H1 (cell line): Measurements from ENCODE around the gene KIF1B. TPM values are rescaled to one million over a fixed set of nuclear protein-coding genes. Genes with fewer than 3 reads are reported as not detected.
"Not testable (repeated sequence)": the region's sequence is repeated elsewhere in the genome, so short reads cannot be mapped to it uniquely, and the experiment has no call there.

Experiments used
- CTCF ChIA-PET: fragments of 300-600 bp; sonication (Branson Sonifier 250); formaldehyde crosslinking; loops from one replicate; lab custom pipeline; 2021; ENCODE audit not compliant: partially characterized antibody; lab: Charles Lee
- POLR2A ChIA-PET: fragments of 300-600 bp; sonication (Branson Sonifier 250); formaldehyde crosslinking; loops from one replicate; lab custom pipeline; 2021; ENCODE audit warnings: inconsistent platforms; ENCODE audit not compliant: partially characterized antibody; lab: Charles Lee
- DNase-seq, 2 experiments: peaks; one replicate each; pipeline versions ENCODE4 v3.0.0 to v3.0.0-alpha.2; 2010 to 2022; ENCODE audit warnings: low spot score in 2 of 2, low read depth in 1 of 2, mixed read lengths in 1 of 2
- FAIRE-seq: peaks from 2 replicates; lab custom pipeline; 2011; peaks lifted over from hg19 to GRCh38; lab: Jason Lieb, UNC
- H2AFZ ChIP-seq: 2 replicates; pipeline ENCODE4 v1.8.1; 2012; ENCODE audit warnings: low read length, inconsistent platforms
- H2AK5ac ChIP-seq: 2 replicates; pipeline ENCODE4 v1.6.1; 2013; ENCODE audit warnings: low read depth, low read length
- H2BK120ac ChIP-seq: replicated peaks from 2 replicates; pipeline ENCODE3; 2013; ENCODE audit warnings: low read depth, low read length, inconsistent platforms
- H2BK12ac ChIP-seq: 2 replicates; pipeline ENCODE4 v1.6.1; 2013; ENCODE audit warnings: low read depth, low read length
- H2BK15ac ChIP-seq: 2 replicates; pipeline ENCODE4 v1.6.1; 2013; ENCODE audit warnings: low read length
- H2BK20ac ChIP-seq: 2 replicates; pipeline ENCODE4 v1.6.1; 2013; ENCODE audit warnings: low read length
- H2BK5ac ChIP-seq: 2 replicates; pipeline ENCODE4 v1.6.1; 2013; ENCODE audit warnings: low read depth, low read length
- H3K14ac ChIP-seq: 2 replicates; pipeline ENCODE4 v1.6.1; 2013; ENCODE audit warnings: inconsistent platforms; ENCODE audit not compliant: insufficient read length
- H3K18ac ChIP-seq: 2 replicates; pipeline ENCODE4 v1.6.1; 2013; ENCODE audit warnings: low read length; ENCODE audit errors: extremely low read depth
- H3K23ac ChIP-seq: 2 replicates; pipeline ENCODE4 v1.6.1; 2013; ENCODE audit warnings: inconsistent platforms; ENCODE audit not compliant: insufficient read length
- H3K23me2 ChIP-seq: 2 replicates; pipeline ENCODE4 v1.6.1; 2013; ENCODE audit warnings: low read depth, low read length
- H3K27ac ChIP-seq: 2 replicates; pipeline ENCODE4 v1.6.1; 2011; ENCODE audit warnings: low read depth, low read length, inconsistent platforms
- H3K27me3 ChIP-seq, 4 experiments: replicated peaks in 1 of 4; 1 replicate in 1 of 4; 2 replicates in 3 of 4; pipeline versions ENCODE4 v1.6.1 to v1.8.1; 2011 to 2013; ENCODE audit warnings: low read length in 3 of 4, mild to moderate bottlenecking in 3 of 4, inconsistent platforms in 2 of 4, mixed read lengths in 2 of 4, moderate library complexity in 1 of 4; ENCODE audit not compliant: control insufficient read depth in 3 of 4, insufficient read depth in 3 of 4; ENCODE audit errors: extremely low read depth in 1 of 4
- H3K36me3 ChIP-seq, 4 experiments: 2 replicates each; pipeline versions ENCODE4 v1.6.1 to v1.8.1; 2011 to 2013; ENCODE audit warnings: mild to moderate bottlenecking in 4 of 4, low read length in 3 of 4, moderate library complexity in 2 of 4, control low read depth in 1 of 4, inconsistent platforms in 1 of 4; ENCODE audit not compliant: insufficient read depth in 4 of 4, control insufficient read depth in 2 of 4
- H3K4ac ChIP-seq: replicated peaks from 2 replicates; pipeline ENCODE3; 2013; ENCODE audit warnings: low read length, low read depth, mixed read lengths, inconsistent platforms; ENCODE audit not compliant: insufficient read length
- H3K4me1 ChIP-seq, 4 experiments: replicated peaks in 1 of 4; 1 replicate in 1 of 4; 2 replicates in 3 of 4; pipeline versions ENCODE4 v1.6.1 to v1.8.1; 2011 to 2013; ENCODE audit warnings: low read length in 3 of 4, inconsistent platforms in 2 of 4, mixed read lengths in 1 of 4; ENCODE audit not compliant: insufficient read depth in 4 of 4, control insufficient read depth in 3 of 4
- H3K4me2 ChIP-seq, 2 experiments: 2 replicates each; pipeline versions ENCODE4 v1.6.1 to v1.8.1; 2011 to 2013; ENCODE audit warnings: low read depth in 2 of 2, low read length in 2 of 2, control low read depth in 1 of 2, inconsistent platforms in 1 of 2, mild to moderate bottlenecking in 1 of 2; ENCODE audit not compliant: insufficient read depth in 1 of 2
- H3K4me3 ChIP-seq, 4 experiments: fragments of 200-600, 300-600 bp in 1 of 4; sonication (generic), shearing (Covaris generic), sonication (Bioruptor Twin) in 1 of 4; 2 replicates each; pipeline versions ENCODE4 v1.5.1 to v1.8.1; 2011 to 2016; ENCODE audit warnings: low read length in 4 of 4, low read depth in 3 of 4, control low read depth in 2 of 4, inconsistent platforms in 2 of 4, mild to moderate bottlenecking in 2 of 4, mixed read lengths in 1 of 4, moderate library complexity in 1 of 4; ENCODE audit not compliant: insufficient read depth in 2 of 4; ENCODE audit errors: extremely low read depth in 1 of 4
- H3K56ac ChIP-seq: replicated peaks from 2 replicates; pipeline ENCODE3; 2013; ENCODE audit warnings: low read depth, mild to moderate bottlenecking, mixed read lengths, low read length, inconsistent platforms; ENCODE audit not compliant: insufficient read length
- H3K79me1 ChIP-seq: 2 replicates; pipeline ENCODE4 v1.6.1; 2013; ENCODE audit warnings: low read depth, low read length, control low read depth
- H3K79me2 ChIP-seq, 2 experiments: 2 replicates each; pipeline versions ENCODE4 v1.6.1 to v1.8.1; 2012 to 2013; ENCODE audit warnings: low read length in 2 of 2, mild to moderate bottlenecking in 2 of 2, inconsistent platforms in 1 of 2; ENCODE audit not compliant: insufficient read depth in 2 of 2, control insufficient read depth in 1 of 2
- H3K9ac ChIP-seq, 4 experiments: replicated peaks in 1 of 4; 1 replicate in 1 of 4; 2 replicates in 3 of 4; pipeline versions ENCODE4 v1.6.1 to v1.8.1; 2011 to 2013; ENCODE audit warnings: low read depth in 3 of 4, low read length in 3 of 4, control low read depth in 2 of 4, mild to moderate bottlenecking in 2 of 4, moderate library complexity in 2 of 4, inconsistent platforms in 1 of 4; ENCODE audit errors: extremely low read depth in 1 of 4
- H3K9me3 ChIP-seq, 2 experiments: 2 replicates each; pipeline versions ENCODE4 v1.6.1 to v1.8.1; 2012 to 2013; ENCODE audit warnings: mild to moderate bottlenecking in 2 of 2, moderate library complexity in 2 of 2, control low read depth in 1 of 2, inconsistent platforms in 1 of 2, low read depth in 1 of 2, low read length in 1 of 2, mixed read lengths in 1 of 2; ENCODE audit not compliant: insufficient read depth in 2 of 2
- H4K20me1 ChIP-seq, 2 experiments: replicated peaks in 1 of 2; 2 replicates each; pipeline versions ENCODE3 to v1.8.1; 2011 to 2013; ENCODE audit warnings: inconsistent platforms in 2 of 2, low read length in 2 of 2, mild to moderate bottlenecking in 1 of 2; ENCODE audit not compliant: insufficient read depth in 2 of 2, control insufficient read depth in 1 of 2
- H4K5ac ChIP-seq: 2 replicates; pipeline ENCODE4 v1.6.1; 2013; ENCODE audit warnings: low read length, low read depth, mixed read lengths, inconsistent platforms; ENCODE audit not compliant: insufficient read length
- H4K8ac ChIP-seq: 2 replicates; pipeline ENCODE4 v1.8.0; 2013; ENCODE audit warnings: mild to moderate bottlenecking, moderate library complexity, low read length, inconsistent platforms; ENCODE audit not compliant: insufficient read depth; ENCODE audit errors: extremely low read depth
- H4K91ac ChIP-seq: replicated peaks from 2 replicates; pipeline ENCODE3; 2013; ENCODE audit warnings: low read length, mixed read lengths, inconsistent platforms; ENCODE audit not compliant: insufficient read length
- WGBS, 2 experiments: shearing (Covaris generic) in 1 of 2; methylation state at CpG; one replicate each; pipeline versions ENCODE4 v1.1.6 to v1.1.7; 2013 to 2015; ENCODE audit warnings: low lambda C conversion rate in 2 of 2, mixed read lengths in 2 of 2, inconsistent platforms in 1 of 2, low coverage in 1 of 2, missing lambda C conversion rate in 1 of 2; ENCODE audit not compliant: insufficient replicate concordance in 2 of 2, insufficient coverage in 1 of 2, insufficient read length in 1 of 2; ENCODE audit errors: extremely low coverage in 1 of 2, missing lambda C conversion rate in 1 of 2; 5-methylcytosine and 5-hydroxymethylcytosine counted together
- polyA plus RNA-seq, 7 experiments: library from polyadenylated mRNA; depleted of rRNA in 3 of 7; stranded (reverse) in 5 of 7; unstranded in 2 of 7; fragments of >200 nt in 5 of 7; fragments of 200-250 nt in 2 of 7; gene quantifications; 1 replicate in 5 of 7; 2 replicates in 1 of 7; 4 replicates in 1 of 7; pipeline versions ENCODE4 v1.2.1 to v1.2.3, GENCODE V29; 2011 to 2013; ENCODE audit warnings: missing spikeins in 2 of 7, mixed read lengths in 2 of 7
- total RNA-seq: library from RNA; stranded (reverse); fragmentation: NEBNext Ultra II Directional; extraction: Animal tissue kit (Norgen Biotek cat#: 25700); gene quantifications from 2 replicates; pipeline ENCODE4 v1.2.1, GENCODE V29; 2021

The KIF1B gene
- total and polyA plus RNA-seq, 2 of the 8 experiments (the other 6 are each of a cell fraction or from before 2014, with no cell fraction given), result 39.1 to 74.2 TPM

DNA sequence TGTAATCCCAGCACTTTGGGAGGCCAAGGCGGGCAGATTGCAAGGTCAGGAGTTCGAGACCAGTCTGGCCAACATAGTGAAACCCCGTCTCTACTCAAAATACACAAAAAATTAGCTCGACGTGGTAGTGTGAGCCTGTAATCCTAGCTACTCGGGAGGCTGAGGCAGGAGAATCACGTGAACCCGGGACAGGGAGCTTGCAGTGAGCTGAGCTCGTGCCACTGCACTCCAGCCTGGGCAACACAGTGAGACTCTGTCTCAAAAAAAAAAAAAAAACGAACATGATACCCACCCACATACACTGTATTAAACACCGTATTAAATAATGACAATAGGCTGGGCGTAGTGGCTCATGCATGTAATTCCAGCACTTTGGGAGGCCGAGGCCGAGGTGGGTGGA, 5.2 kb upstream of the KIF1B start:
- not testable (repeated sequence) for H4K8ac ChIP-seq, H2AK5ac ChIP-seq, FAIRE-seq, H3K4ac ChIP-seq, H2BK120ac ChIP-seq, H3K4me1 ChIP-seq, H2AFZ ChIP-seq, H4K20me1 ChIP-seq, H2BK5ac ChIP-seq, H3K9ac ChIP-seq, H3K4me3 ChIP-seq, H3K23ac ChIP-seq, H2BK15ac ChIP-seq, H3K79me1 ChIP-seq, H2BK12ac ChIP-seq, H3K9me3 ChIP-seq, H4K5ac ChIP-seq, H2BK20ac ChIP-seq, H3K36me3 ChIP-seq, H3K18ac ChIP-seq, H3K23me2 ChIP-seq, H3K14ac ChIP-seq, H4K91ac ChIP-seq, H3K27me3 ChIP-seq, H3K79me2 ChIP-seq, H3K4me2 ChIP-seq, H3K56ac ChIP-seq, H3K27ac ChIP-seq, DNase-seq
- POLR2A ChIA-PET, result interaction anchor here (1.4 kb wide), 1 partner anchor 28 kb away, joined by 3 read pairs; no protein-coding TSS in a partner anchor
- CTCF ChIA-PET, result interaction anchor here (0.9 to 1.1 kb wide), 2 partner anchors 14 to 136 kb away, joined by 3 to 4 read pairs; no protein-coding TSS in a partner anchor
- WGBS, 2 experiments, result 93% methylated on average over 14 of the region's 14 CpGs; no CpG with 5 or more reads in 1 of the 2 experiments
